Activated B cell treated with CpG ODN at 0.5 μM for 24 hours (primary cell): ENCODE measurements around the gene TMCO4. TPM values are rescaled to one million over a fixed set of nuclear protein-coding genes. Genes with fewer than 3 reads are reported as not detected.

Experiments
- ATAC-seq: fragments of 200-7000 bp; cut with Tn5 transposase; one replicate; pipeline ENCODE4 v1.10.0; 2021; ENCODE audit warnings: low read depth, mild to moderate bottlenecking, moderate library complexity
- CTCF ChIA-PET: fragments of 350-600 bp; sonication (Branson Sonifier 250); formaldehyde crosslinking; loops from one replicate; lab custom pipeline; 2021; ENCODE audit warnings: antibody characterized with exemption; lab: Charles Lee
- POLR2A ChIA-PET: fragments of 350-600 bp; sonication (Branson Sonifier 250); formaldehyde crosslinking; loops from one replicate; lab custom pipeline; 2021; ENCODE audit warnings: antibody characterized with exemption; lab: Charles Lee
- DNase-seq: peaks from one replicate; pipeline ENCODE4 v3.0.0; 2022
- H3K27ac Mint-ChIP-seq: one replicate; pipeline ENCODE4 v1.8.0; 2020; ENCODE audit warnings: mixed read lengths
- H3K27me3 Mint-ChIP-seq: one replicate; pipeline ENCODE4 v1.8.0; 2021; ENCODE audit warnings: mixed read lengths
- H3K36me3 Mint-ChIP-seq: one replicate; pipeline ENCODE4 v1.8.0; 2021; ENCODE audit warnings: low read depth, mixed read lengths
- H3K4me1 Mint-ChIP-seq: one replicate; pipeline ENCODE4 v1.8.0; 2021; ENCODE audit warnings: mixed read lengths
- H3K4me3 Mint-ChIP-seq: one replicate; pipeline ENCODE4 v1.8.0; 2020; ENCODE audit warnings: mild to moderate bottlenecking, mixed read lengths
- H3K9me3 Mint-ChIP-seq: one replicate; pipeline ENCODE4 v1.8.0; 2020; ENCODE audit warnings: mixed read lengths
- intact Hi-C: fragments of 100-400 bp; cut with micrococcal nuclease; formaldehyde crosslinking; loops from one replicate; pipeline ENCODE4 v1.15.1; 2024
- total RNA-seq: library from RNA; stranded (reverse); gene quantifications from 2 replicates; pipeline ENCODE4 v1.2.3, GENCODE V29; 2022
- TF ChIP-seq, protein P1 (sequence below): fragments of 200-600 bp; IDR thresholded peaks from one replicate; pipeline ENCODE4 v1.8.0; 2022; ENCODE audit warnings: antibody characterized with exemption, mild to moderate bottlenecking

TMCO4 gene
- total RNA-seq, 1 donor from 2014 or later: 22.3 TPM

DNA sequence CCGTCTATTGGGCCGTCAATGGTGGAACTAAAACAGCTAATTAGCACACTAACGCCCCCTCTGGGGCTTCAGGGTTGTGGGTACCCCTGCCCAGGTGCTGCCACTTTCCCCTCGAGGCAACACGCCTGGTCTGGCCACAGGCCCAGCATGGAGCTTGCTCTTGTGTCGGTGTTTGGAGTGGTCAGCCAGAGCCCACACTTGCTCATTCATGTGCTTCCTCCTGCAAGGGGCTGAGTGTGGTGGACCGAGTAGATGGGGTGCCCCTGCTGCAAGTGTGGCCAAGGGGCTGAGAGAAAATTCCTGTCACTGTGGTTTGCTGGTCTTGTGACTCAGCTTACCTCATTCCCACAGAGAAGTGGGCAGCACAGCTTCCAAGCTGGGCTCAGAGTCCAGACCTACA is 109.4 kb downstream of the TMCO4 start:
- ChIA-PET CTCF (interaction anchor here (0.9 kb wide), 1 partner anchor 28 kb away, joined by 3 read pairs; no protein-coding TSS in a partner anchor), POLR2A (no interaction called here)
- DNase-seq (no peak), ATAC-seq (no peak)
- H3K4me1 Mint-ChIP-seq: no peaks in the 10 kb centered on the region
- no peak overlapping the region for H3K27ac Mint-ChIP-seq
- H3K4me3 Mint-ChIP-seq: no peak overlapping the region
- H3K9me3 Mint-ChIP-seq: peaks cover 9% of the 10 kb centered on the region
- H3K27me3 Mint-ChIP-seq: no peaks in the 10 kb centered on the region
- intact Hi-C loops: no loop called here
- TF ChIP-seq, protein P1, sequence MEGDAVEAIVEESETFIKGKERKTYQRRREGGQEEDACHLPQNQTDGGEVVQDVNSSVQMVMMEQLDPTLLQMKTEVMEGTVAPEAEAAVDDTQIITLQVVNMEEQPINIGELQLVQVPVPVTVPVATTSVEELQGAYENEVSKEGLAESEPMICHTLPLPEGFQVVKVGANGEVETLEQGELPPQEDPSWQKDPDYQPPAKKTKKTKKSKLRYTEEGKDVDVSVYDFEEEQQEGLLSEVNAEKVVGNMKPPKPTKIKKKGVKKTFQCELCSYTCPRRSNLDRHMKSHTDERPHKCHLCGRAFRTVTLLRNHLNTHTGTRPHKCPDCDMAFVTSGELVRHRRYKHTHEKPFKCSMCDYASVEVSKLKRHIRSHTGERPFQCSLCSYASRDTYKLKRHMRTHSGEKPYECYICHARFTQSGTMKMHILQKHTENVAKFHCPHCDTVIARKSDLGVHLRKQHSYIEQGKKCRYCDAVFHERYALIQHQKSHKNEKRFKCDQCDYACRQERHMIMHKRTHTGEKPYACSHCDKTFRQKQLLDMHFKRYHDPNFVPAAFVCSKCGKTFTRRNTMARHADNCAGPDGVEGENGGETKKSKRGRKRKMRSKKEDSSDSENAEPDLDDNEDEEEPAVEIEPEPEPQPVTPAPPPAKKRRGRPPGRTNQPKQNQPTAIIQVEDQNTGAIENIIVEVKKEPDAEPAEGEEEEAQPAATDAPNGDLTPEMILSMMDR: no peak
- peaks cover 77% of the 10 kb centered on the region for H3K36me3 Mint-ChIP-seq

DNA sequence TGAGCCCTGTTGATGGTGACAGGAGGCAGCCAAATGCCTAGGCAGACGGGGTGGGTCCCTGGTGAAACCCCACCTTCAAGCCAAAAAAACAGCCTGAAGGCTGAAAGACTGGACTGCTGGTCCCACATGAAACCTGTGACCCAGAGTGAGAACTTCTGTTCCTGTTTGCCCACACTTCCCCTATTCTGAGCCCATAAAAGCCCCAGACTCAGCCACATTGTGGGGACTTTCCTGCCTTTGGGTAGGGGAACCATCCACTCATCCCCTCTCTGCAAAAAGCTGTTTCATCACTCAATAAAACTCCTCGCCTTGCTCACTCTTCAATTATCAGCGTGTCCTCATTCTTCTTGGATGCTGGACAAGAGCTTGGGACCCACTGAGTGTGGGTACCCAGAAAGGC is 109.9 kb downstream of the TMCO4 start:
- Mint-ChIP-seq H3K4me3 (no peak overlapping the region), H3K4me1 (no peaks in the 10 kb centered on the region), H3K27me3 (no peaks in the 10 kb centered on the region), H3K36me3 (peaks cover 73% of the 10 kb centered on the region), H3K27ac (no peak overlapping the region), H3K9me3 (peaks cover 9% of the 10 kb centered on the region)
- TF ChIP-seq, protein P1: no peak
- ATAC-seq (no peak), DNase-seq (no peak)
- CTCF ChIA-PET: interaction anchor here (0.9 kb wide), 1 partner anchor 28 kb away, joined by 3 read pairs; no protein-coding TSS in a partner anchor
- POLR2A ChIA-PET: no interaction called here
- intact Hi-C loops: no loop called here

DNA sequence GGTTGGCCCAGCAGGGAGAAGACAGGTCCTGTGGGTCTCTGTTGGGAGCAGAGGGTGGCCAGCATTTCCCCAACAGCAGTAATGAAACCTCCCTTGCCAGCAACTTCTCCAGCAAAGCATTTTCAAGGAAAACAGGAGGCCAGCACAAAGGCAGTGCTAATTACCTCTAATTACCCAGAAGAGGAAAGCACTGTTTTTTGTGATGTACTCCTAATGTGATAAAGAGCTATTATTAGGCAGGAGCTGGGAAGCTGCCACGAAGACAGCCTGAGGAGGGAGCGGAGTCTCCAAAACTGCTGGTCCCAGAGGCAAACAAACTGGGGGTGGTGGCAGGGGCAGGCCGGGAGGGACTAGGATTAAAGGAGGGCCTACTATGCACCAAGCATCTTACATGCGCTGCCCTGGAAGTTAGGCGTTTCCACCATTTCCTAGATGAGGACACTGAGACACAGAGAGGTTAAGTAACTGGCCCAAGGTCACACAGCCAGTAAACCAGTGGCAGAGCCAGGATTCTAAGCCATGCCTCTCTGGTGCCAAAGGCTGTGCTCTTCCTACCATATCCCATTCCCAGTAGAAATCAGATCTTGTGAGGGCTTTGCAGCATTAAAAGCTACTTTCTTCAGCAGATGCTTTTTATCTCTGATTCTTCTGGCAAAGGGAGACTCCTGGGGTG is 110.5 kb downstream of the TMCO4 start:
- intact Hi-C loops: no loop called here
- no peak for ATAC-seq
- CTCF ChIA-PET: no interaction called here
- POLR2A ChIA-PET: no interaction called here
- H3K9me3 Mint-ChIP-seq: peaks cover 9% of the 10 kb centered on the region
- H3K4me1 Mint-ChIP-seq: no peaks in the 10 kb centered on the region
- H3K27me3 Mint-ChIP-seq: no peaks in the 10 kb centered on the region
- TF ChIP-seq, protein P1: no peak
- no peak overlapping the region for H3K4me3 Mint-ChIP-seq
- peaks cover 72% of the 10 kb centered on the region for H3K36me3 Mint-ChIP-seq
- no peak for DNase-seq
- H3K27ac Mint-ChIP-seq: no peak overlapping the region

DNA sequence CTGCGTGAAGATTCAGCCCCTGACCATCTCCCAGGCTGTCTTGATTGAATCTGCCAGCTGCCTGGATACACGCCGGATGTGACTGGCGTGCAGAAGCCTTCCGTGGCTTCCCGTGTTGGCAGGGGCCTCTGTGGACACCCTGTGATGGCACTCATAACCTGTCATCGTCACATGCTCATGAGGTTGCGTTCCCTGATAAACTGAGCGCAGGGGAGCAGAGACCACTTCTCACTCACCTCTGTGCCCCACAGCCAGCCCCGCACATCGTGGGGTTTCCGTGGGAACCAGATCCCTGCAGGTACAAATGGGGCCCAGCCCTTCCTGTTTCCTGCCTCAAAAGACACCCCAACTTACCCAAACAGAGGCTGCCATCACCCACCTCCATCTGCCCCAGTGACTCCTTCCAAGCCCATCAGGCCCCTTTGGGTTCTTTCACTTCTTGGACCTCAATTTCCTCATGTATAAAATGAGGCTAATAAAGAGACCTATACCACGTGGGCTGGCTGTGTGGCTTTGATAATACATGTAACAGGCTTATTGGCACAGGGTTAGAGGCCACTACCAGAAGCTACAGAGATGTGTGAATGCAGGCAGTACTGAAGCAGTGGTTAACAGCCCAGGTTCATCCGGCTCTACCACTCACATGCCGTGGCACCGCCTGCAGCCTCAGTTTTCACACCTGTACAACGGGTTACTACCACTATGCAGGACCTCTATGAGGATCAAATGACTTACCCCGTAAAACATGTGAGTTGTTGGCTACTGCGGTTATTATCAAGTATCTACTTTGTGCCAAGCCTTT is 111.5 kb downstream of the TMCO4 start:
- ATAC-seq (no peak), DNase-seq (no peak)
- CTCF ChIA-PET: no interaction called here
- Mint-ChIP-seq H3K4me1 (no peaks in the 10 kb centered on the region), H3K9me3 (peaks cover 9% of the 10 kb centered on the region), H3K27me3 (no peaks in the 10 kb centered on the region), H3K36me3 (peaks cover 65% of the 10 kb centered on the region), H3K4me3 (no peak overlapping the region), H3K27ac (no peak overlapping the region)
- TF ChIP-seq, protein P1: no peak
- intact Hi-C loops: no loop called here
- POLR2A ChIA-PET: no interaction called here

DNA sequence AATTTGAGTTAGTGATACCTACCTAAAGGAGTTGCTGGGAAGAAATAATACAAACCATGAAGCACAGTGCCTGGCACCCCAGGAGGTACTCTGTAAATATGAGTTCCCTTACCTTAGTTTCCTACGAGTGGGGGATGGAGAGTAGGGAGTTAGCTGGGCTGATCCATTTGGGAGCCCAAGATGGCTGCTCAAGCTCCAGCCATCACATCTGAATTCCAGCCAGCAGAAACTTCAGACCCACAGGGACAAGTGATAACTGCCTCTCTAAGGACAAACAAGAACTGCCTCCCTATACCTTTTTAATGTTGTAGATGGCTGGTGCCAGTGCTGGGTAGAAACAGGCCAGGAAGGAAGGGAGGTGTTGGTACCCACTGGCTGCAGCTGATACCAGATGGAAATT is 112.3 kb downstream of the TMCO4 start:
- no peak overlapping the region for H3K4me3 Mint-ChIP-seq
- intact Hi-C loops: no loop called here
- peaks cover 9% of the 10 kb centered on the region for H3K9me3 Mint-ChIP-seq
- TF ChIP-seq, protein P1: no peak
- no peaks in the 10 kb centered on the region for H3K27me3 Mint-ChIP-seq
- peaks cover 61% of the 10 kb centered on the region for H3K36me3 Mint-ChIP-seq
- no peak overlapping the region for H3K27ac Mint-ChIP-seq
- no peaks in the 10 kb centered on the region for H3K4me1 Mint-ChIP-seq
- ChIA-PET CTCF (no interaction called here), POLR2A (no interaction called here)
- ATAC-seq (no peak), DNase-seq (no peak)
